BJ (cell line): Measurements from ENCODE around the gene GFRA1. TPM values are rescaled to one million over a fixed set of nuclear protein-coding genes. Genes with fewer than 3 reads are reported as not detected.

Experiments
- CTCF ChIA-PET: fragments of 350-600 bp; formaldehyde crosslinking; extraction: SDS; loops from one replicate; lab custom pipeline; 2021; ENCODE audit warnings: antibody characterized with exemption, inconsistent platforms; lab: Yijun Ruan, JAX
- POLR2A ChIA-PET: fragments of 300-600 bp; sonication (Branson Sonifier 250); formaldehyde crosslinking; extraction: SDS; loops from one replicate; lab custom pipeline; 2021; ENCODE audit warnings: antibody characterized with exemption; lab: Charles Lee
- DNase-seq: peaks from one replicate; pipeline ENCODE4 v3.0.0-alpha.2; 2011; ENCODE audit warnings: low read depth
- H3K27me3 ChIP-seq: 2 replicates; pipeline ENCODE4 v1.6.0; 2011; ENCODE audit warnings: low read length; ENCODE audit not compliant: control insufficient read depth, insufficient read depth
- H3K36me3 ChIP-seq: 2 replicates; pipeline ENCODE4 v1.5.1; 2011; ENCODE audit warnings: low read length; ENCODE audit not compliant: control insufficient read depth, insufficient read depth
- H3K4me3 ChIP-seq: 2 replicates; pipeline ENCODE4 v1.5.1; 2011; ENCODE audit warnings: low read depth, mild to moderate bottlenecking, control low read depth, low read length
- CTCF ChIP-seq: IDR thresholded peaks from 2 replicates; pipeline ENCODE4 v1.5.1; 2011; ENCODE audit warnings: low read depth, mild to moderate bottlenecking, control low read depth, inconsistent platforms, low read length, moderate library complexity; ENCODE audit not compliant: insufficient read depth
- polyA plus RNA-seq: library from polyadenylated mRNA; depleted of rRNA; stranded (reverse); fragments of >200 nt; gene quantifications from 2 replicates; pipeline ENCODE4 v1.2.3, GENCODE V29; 2011

The GFRA1 gene
- polyA plus RNA-seq, 1 experiment = 41.6 TPM

GRCh38 chr10:116141246-116141645, 131.8 kb downstream of the GFRA1 start:
- CTCF ChIA-PET = interaction anchor here (1.0 kb wide), 1 partner anchor 367 kb away, joined by 3 read pairs; no protein-coding TSS in a partner anchor
- TF ChIP-seq CTCF = no peak
- H3K36me3 ChIP-seq = no peaks in the 10 kb centered on the region
- POLR2A ChIA-PET = no interaction called here
- no peak overlapping the region for H3K4me3 ChIP-seq
- no peak for DNase-seq
- H3K27me3 ChIP-seq = no peaks in the 10 kb centered on the region

GRCh38 chr10:116139886-116140285, 133.1 kb downstream of the GFRA1 start:
- TF ChIP-seq CTCF = no peak
- no peak overlapping the region for H3K4me3 ChIP-seq
- ChIA-PET CTCF (no interaction called here), POLR2A (no interaction called here)
- no peaks in the 10 kb centered on the region for H3K36me3 ChIP-seq
- no peak for DNase-seq
- no peaks in the 10 kb centered on the region for H3K27me3 ChIP-seq

- no peak for DNase-seq
- no peak for TF ChIP-seq CTCF
- Histone ChIP-seq H3K36me3 (no peaks in the 10 kb centered on the region), H3K27me3 (no peaks in the 10 kb centered on the region), H3K4me3 (no peak overlapping the region)
- POLR2A ChIA-PET = no interaction called here
- CTCF ChIA-PET = no interaction called here
Observed at GRCh38 chr10:116138897-116139296, 134.1 kb downstream of the GFRA1 start.

GRCh38 chr10:116136261-116136660, 136.7 kb downstream of the GFRA1 start:
- POLR2A ChIA-PET = no interaction called here
- CTCF ChIA-PET = interaction anchor here (0.5 to 0.7 kb wide), 2 partner anchors 12 to 247 kb away, joined by 3 read pairs; no protein-coding TSS in a partner anchor

GRCh38 chr10:116134322-116134721, 138.7 kb downstream of the GFRA1 start:
- DNase-seq = no peak
- no peaks in the 10 kb centered on the region for H3K27me3 ChIP-seq
- no peaks in the 10 kb centered on the region for H3K36me3 ChIP-seq
- ChIA-PET CTCF (interaction anchor here (0.7 kb wide), 1 partner anchor 125 kb away, joined by 3 read pairs; no protein-coding TSS in a partner anchor), POLR2A (no interaction called here)
- no peak for TF ChIP-seq CTCF
- no peak overlapping the region for H3K4me3 ChIP-seq

More at GRCh38 chr10:116136261-116136660, 136.7 kb downstream of the GFRA1 start:
- no peaks in the 10 kb centered on the region for H3K27me3 ChIP-seq
- no peaks in the 10 kb centered on the region for H3K36me3 ChIP-seq
- H3K4me3 ChIP-seq = no peak overlapping the region
- TF ChIP-seq CTCF = no peak
- DNase-seq = no peak
